ENCODE results near the gene ICOS. TPM values are rescaled to one million over a fixed set of nuclear protein-coding genes. Genes with fewer than 3 reads are reported as not detected.

Gene ICOS
- total and polyA plus RNA-seq, 2 of the 8 experiments (the other 6 are each of a cell fraction or from before 2014, with no cell fraction given) = not detected

GRCh38 chr2:203900253-203900652, 36.3 kb upstream of the ICOS start:
- FAIRE-seq (no peak), DNase-seq (ENCODE audit: low read depth in 1 of 2, low spot score in 2 of 2) (no peak)
- Histone ChIP-seq H3K4ac (replicated peaks; ENCODE audit: insufficient read length, low read depth, low read length) (no peak overlapping the region), H3K79me2 (ENCODE audit: control insufficient read depth in 1 of 2, insufficient read depth in 2 of 2, low read length in 2 of 2) (no peaks in the 10 kb centered on the region), H3K9ac (replicated peaks in 1 of 4; ENCODE audit: extremely low read depth in 1 of 4, low read depth in 3 of 4, low read length in 3 of 4) (no peak overlapping the region), H3K4me2 (ENCODE audit: insufficient read depth in 1 of 2, low read depth in 2 of 2, low read length in 2 of 2) (no peak overlapping the region), H4K5ac (ENCODE audit: insufficient read length, low read depth, low read length) (no peak overlapping the region), H2BK5ac (ENCODE audit: low read depth, low read length) (no peak overlapping the region), H3K4me1 (replicated peaks in 1 of 4; ENCODE audit: control insufficient read depth in 3 of 4, insufficient read depth in 4 of 4, low read length in 3 of 4) (no peaks in the 10 kb centered on the region), H3K36me3 (ENCODE audit: control insufficient read depth in 2 of 4, insufficient read depth in 4 of 4, low read length in 3 of 4) (no peaks in the 10 kb centered on the region), H3K23ac (ENCODE audit: insufficient read length) (no peak overlapping the region), H3K23me2 (ENCODE audit: low read depth, low read length) (no peaks in the 10 kb centered on the region; the same call in 1 of the 2 replicates), H4K8ac (ENCODE audit: extremely low read depth, insufficient read depth, low read length) (no peak overlapping the region), H4K91ac (replicated peaks; ENCODE audit: insufficient read length, low read length) (no peak overlapping the region), H2AK5ac (ENCODE audit: low read depth, low read length) (no peak overlapping the region), H3K18ac (ENCODE audit: extremely low read depth, low read length) (no peak overlapping the region), H3K14ac (ENCODE audit: insufficient read length) (no peak overlapping the region), H3K9me3 (ENCODE audit: insufficient read depth in 2 of 2, low read depth in 1 of 2, low read length in 1 of 2) (peaks cover 5 to 11% of the 10 kb centered on the region in 2 experiments; a peak in 2 of 4 replicates), H3K27me3 (replicated peaks in 1 of 4; ENCODE audit: control insufficient read depth in 3 of 4, extremely low read depth in 1 of 4, insufficient read depth in 3 of 4, low read length in 3 of 4) (no peaks in the 10 kb centered on the region), H2BK15ac (ENCODE audit: low read length) (no peak overlapping the region), H4K20me1 (replicated peaks in 1 of 2; ENCODE audit: control insufficient read depth in 1 of 2, insufficient read depth in 2 of 2, low read length in 2 of 2) (no peaks in the 10 kb centered on the region), H2BK12ac (ENCODE audit: low read depth, low read length) (no peak overlapping the region), H3K4me3 (ENCODE audit: extremely low read depth in 1 of 4, insufficient read depth in 2 of 4, low read depth in 3 of 4, low read length in 4 of 4) (no peak overlapping the region), H3K79me1 (ENCODE audit: low read depth, low read length) (no peaks in the 10 kb centered on the region), H3K27ac (ENCODE audit: low read depth, low read length) (no peak overlapping the region), H3K56ac (replicated peaks; ENCODE audit: insufficient read length, low read depth, low read length) (no peak overlapping the region), H2BK20ac (ENCODE audit: low read length) (no peak overlapping the region), H2AFZ (ENCODE audit: low read length) (no peak overlapping the region), H2BK120ac (replicated peaks; ENCODE audit: low read depth, low read length) (no peak overlapping the region)
- CTCF ChIA-PET (ENCODE audit: partially characterized antibody) = interaction anchor here (0.6 to 2.7 kb wide), 5 partner anchors 9 to 419 kb away, joined by 3 to 8 read pairs (median 3); no protein-coding TSS in a partner anchor
- POLR2A ChIA-PET (ENCODE audit: partially characterized antibody) = no interaction called here
- WGBS, 2 experiments (ENCODE audit: extremely low coverage in 1 of 2, insufficient coverage in 1 of 2, insufficient read length in 1 of 2, insufficient replicate concordance in 2 of 2, low coverage in 1 of 2, low lambda C conversion rate in 2 of 2, missing lambda C conversion rate in 1 of 2) = 85% methylated on average over 2 of the region's 2 CpGs; no CpG with 5 or more reads in 1 of the 2 experiments
- no peak for TF ChIP-seq YY1 (IDR thresholded peaks at IDR 0.05; ENCODE audit: low read depth, low read length)
- TF ChIP-seq CREB1 (IDR thresholded peaks at IDR 0.05) = no peak
- no peak for TF ChIP-seq SAP30 (IDR thresholded peaks at IDR 0.05; ENCODE audit: insufficient read depth, insufficient replicate concordance, low read length)
- no peak for TF ChIP-seq RXRA (IDR thresholded peaks at IDR 0.05; ENCODE audit: insufficient read depth, low read depth, low read length)
- TF ChIP-seq E2F6 (IDR thresholded peaks at IDR 0.05) = no peak
- TF ChIP-seq TAF1 (IDR thresholded peaks at IDR 0.05; ENCODE audit: low read depth, low read length) = no peak
- no peak for TF ChIP-seq KDM4A (IDR thresholded peaks at IDR 0.05; ENCODE audit: low read depth, low read length, severe bottlenecking)

All from H1 (cell line).